ENCODE results near the gene ADK.
A peak's percentile ranks its signal among the peaks of the same experiment; 100 is the strongest.

ADK gene

GRCh38 chr10:74110120-74110519 lies 40.9 kb upstream of the ADK start:
- H3K4me3 ChIP-seq (ENCODE audit: low read length): no peak overlapping the region
- TF ChIP-seq, protein P1, sequence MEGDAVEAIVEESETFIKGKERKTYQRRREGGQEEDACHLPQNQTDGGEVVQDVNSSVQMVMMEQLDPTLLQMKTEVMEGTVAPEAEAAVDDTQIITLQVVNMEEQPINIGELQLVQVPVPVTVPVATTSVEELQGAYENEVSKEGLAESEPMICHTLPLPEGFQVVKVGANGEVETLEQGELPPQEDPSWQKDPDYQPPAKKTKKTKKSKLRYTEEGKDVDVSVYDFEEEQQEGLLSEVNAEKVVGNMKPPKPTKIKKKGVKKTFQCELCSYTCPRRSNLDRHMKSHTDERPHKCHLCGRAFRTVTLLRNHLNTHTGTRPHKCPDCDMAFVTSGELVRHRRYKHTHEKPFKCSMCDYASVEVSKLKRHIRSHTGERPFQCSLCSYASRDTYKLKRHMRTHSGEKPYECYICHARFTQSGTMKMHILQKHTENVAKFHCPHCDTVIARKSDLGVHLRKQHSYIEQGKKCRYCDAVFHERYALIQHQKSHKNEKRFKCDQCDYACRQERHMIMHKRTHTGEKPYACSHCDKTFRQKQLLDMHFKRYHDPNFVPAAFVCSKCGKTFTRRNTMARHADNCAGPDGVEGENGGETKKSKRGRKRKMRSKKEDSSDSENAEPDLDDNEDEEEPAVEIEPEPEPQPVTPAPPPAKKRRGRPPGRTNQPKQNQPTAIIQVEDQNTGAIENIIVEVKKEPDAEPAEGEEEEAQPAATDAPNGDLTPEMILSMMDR (conservative IDR thresholded peaks at IDR 0.05; ENCODE audit: low read length): no peak
- DNase-seq (ENCODE audit: low read depth): no peak

DNA sequence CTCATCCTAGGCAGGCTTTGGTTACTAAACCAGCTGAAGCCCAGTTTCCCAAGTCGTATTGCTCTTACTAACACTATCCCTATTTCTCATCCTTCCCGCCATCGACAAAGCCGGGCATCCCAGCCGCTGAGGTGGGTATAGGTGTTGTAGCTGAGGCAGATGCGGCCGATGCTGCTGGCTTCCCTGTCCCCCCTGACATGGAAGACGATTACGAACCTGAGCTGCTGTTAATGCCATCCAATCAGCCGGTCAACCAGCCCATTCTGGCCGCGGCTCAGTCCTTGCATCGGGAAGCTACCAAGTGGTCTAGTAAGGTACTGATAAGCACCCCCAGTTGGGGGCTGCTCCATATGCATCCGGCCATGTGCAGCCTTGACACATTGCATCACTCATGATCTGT lies 39.2 kb upstream of the ADK start:
- TF ChIP-seq, protein P1 (conservative IDR thresholded peaks at IDR 0.05; ENCODE audit: low read length): no peak
- no peak overlapping the region for H3K4me3 ChIP-seq (ENCODE audit: low read length)
- no peak for DNase-seq (ENCODE audit: low read depth)

DNA sequence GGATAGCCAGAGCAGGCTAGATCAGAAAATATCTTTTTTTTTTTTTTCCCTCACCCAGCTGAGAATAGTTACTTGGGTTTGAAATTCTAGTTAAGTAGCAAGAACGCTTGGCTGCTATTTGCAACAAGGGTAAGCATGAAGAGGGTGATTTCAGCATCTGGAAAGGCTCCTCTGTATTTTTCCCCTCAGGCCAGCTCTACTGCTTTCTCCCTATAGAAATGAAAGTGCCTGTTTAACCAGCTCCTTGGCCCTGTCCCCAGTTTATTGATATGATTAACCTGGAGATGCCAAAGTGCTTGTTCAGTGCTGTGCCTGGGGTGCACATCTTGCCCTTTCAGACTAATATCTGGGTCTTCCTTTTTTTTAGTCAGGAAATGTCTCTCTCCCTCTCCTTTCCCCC lies 37.5 kb upstream of the ADK start:
- TF ChIP-seq, protein P1 (conservative IDR thresholded peaks at IDR 0.05; ENCODE audit: low read length): no peak
- no peak overlapping the region for H3K4me3 ChIP-seq (ENCODE audit: low read length)
- DNase-seq (ENCODE audit: low read depth): peak; percentile 31

- no peak overlapping the region for H3K4me3 ChIP-seq (ENCODE audit: low read length)
- TF ChIP-seq, protein P1 (conservative IDR thresholded peaks at IDR 0.05; ENCODE audit: low read length): no peak
- no peak for DNase-seq (ENCODE audit: low read depth)
Measured at GRCh38 chr10:74114041-74114448, 37.0 kb upstream of the ADK start.

- H3K4me3 ChIP-seq (ENCODE audit: low read length): no peak overlapping the region
- TF ChIP-seq, protein P1 (conservative IDR thresholded peaks at IDR 0.05; ENCODE audit: low read length): no peak
- DNase-seq (ENCODE audit: low read depth): no peak
Measured at GRCh38 chr10:74117738-74118137, 33.3 kb upstream of the ADK start.

GRCh38 chr10:74118804-74119203 lies 32.2 kb upstream of the ADK start:
- TF ChIP-seq, protein P1 (conservative IDR thresholded peaks at IDR 0.05; ENCODE audit: low read length): no peak
- H3K4me3 ChIP-seq (ENCODE audit: low read length): no peak overlapping the region
- DNase-seq (ENCODE audit: low read depth): no peak

DNA sequence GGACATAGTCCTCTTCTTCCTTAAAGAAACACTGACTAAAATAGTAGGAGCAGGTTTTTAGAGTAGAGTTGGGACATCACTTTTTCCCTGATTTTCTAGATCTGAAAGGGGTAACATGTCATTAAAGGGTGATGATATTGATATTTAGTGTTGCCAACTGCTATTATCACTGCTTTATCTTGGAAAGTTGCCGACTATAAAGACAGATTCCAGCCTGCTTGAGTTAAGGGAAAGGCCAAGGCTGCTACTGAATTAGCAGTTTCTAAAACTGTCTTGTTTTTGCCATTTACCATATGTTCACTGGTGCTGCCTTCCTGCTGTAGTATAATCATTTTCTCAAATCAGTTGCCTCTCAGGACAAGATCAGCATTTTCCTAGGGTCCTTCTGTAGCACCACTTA lies 30.1 kb upstream of the ADK start:
- no peak overlapping the region for H3K4me3 ChIP-seq (ENCODE audit: low read length)
- DNase-seq (ENCODE audit: low read depth): no peak
- TF ChIP-seq, protein P1 (conservative IDR thresholded peaks at IDR 0.05; ENCODE audit: low read length): no peak

All from AG10803 (cell line).